ENCODE results near the gene ERBIN. TPM values are rescaled to one million over a fixed set of nuclear protein-coding genes. Genes with fewer than 3 reads are reported as not detected.

The ERBIN gene
- total and polyA plus RNA-seq, 2 of the 4 experiments (the other 2 are of a cell fraction): 25.8 to 70.1 TPM

GRCh38 chr5:66074901-66075300, 148.5 kb downstream of the ERBIN start:
- H3K36me3 ChIP-seq (ENCODE audit: control insufficient read depth, insufficient read depth, low read length): peaks cover 23% of the 10 kb centered on the region
- TF ChIP-seq FOS (IDR thresholded peaks at IDR 0.05; ENCODE audit: low read depth, low read length): no peak
- no peak for TF ChIP-seq MAZ (IDR thresholded peaks at IDR 0.05; ENCODE audit: borderline replicate concordance, low read depth, low read length)
- TF ChIP-seq CHD1 (IDR thresholded peaks at IDR 0.05; ENCODE audit: low read depth, low read length): no peak
- no peak for TF ChIP-seq ELK1 (IDR thresholded peaks at IDR 0.05; ENCODE audit: borderline replicate concordance, low read depth, low read length)
- TF ChIP-seq CEBPB (IDR thresholded peaks at IDR 0.05; ENCODE audit: low read depth, low read length): no peak
- no peak overlapping the region for H3K4me2 ChIP-seq (ENCODE audit: low read depth, low read length)
- ATAC-seq (ENCODE audit: low read depth) (no peak), DNase-seq (no peak)
- in situ Hi-C loops (cut with MboI; ENCODE audit: low sequenced_read_pairs): no loop called here
- no peak overlapping the region for H2BK20ac ChIP-seq (ENCODE audit: low read depth, low read length)
- no peak overlapping the region for H3K4ac ChIP-seq (ENCODE audit: low read depth, low read length)
- H2AFZ ChIP-seq (replicated peaks; ENCODE audit: low read length, poor library complexity): no peak overlapping the region
- no peak overlapping the region for H3K14ac ChIP-seq (replicated peaks; ENCODE audit: low read depth, low read length)
- H3K4me3 ChIP-seq (ENCODE audit: insufficient read depth, low read depth, low read length): no peak overlapping the region
- H3K9me3 ChIP-seq (ENCODE audit: control insufficient read depth, insufficient read depth, low read length): no peaks in the 10 kb centered on the region
- no peak overlapping the region for H2BK15ac ChIP-seq (ENCODE audit: low read depth, low read length)
- POLR2A ChIA-PET (ENCODE audit: unreplicated experiment): no interaction called here
- no peaks in the 10 kb centered on the region for H3K27me3 ChIP-seq (ENCODE audit: control insufficient read depth, insufficient read depth, low read length)
- H4K20me1 ChIP-seq (ENCODE audit: insufficient read depth, low read length): no peaks in the 10 kb centered on the region
- no peak overlapping the region for H3K56ac ChIP-seq (ENCODE audit: extremely low read depth, insufficient read depth, low read length)
- BruUV-seq (replicated peaks): no TSS peak
- CTCF ChIA-PET: interaction anchor here (0.6 kb wide), 1 partner anchor 273 kb away, joined by 4 read pairs; no protein-coding TSS in a partner anchor
- no peak overlapping the region for H3K18ac ChIP-seq (ENCODE audit: low read depth, low read length)
- H2BK5ac ChIP-seq (ENCODE audit: low read depth, low read length, poor library complexity, severe bottlenecking): no peak overlapping the region
- no peak overlapping the region for H4K8ac ChIP-seq (ENCODE audit: low read depth in 2 of 2, low read length in 2 of 2)
- no peak overlapping the region for H3K27ac ChIP-seq (ENCODE audit: insufficient read depth, low read length)
- H2AK5ac ChIP-seq (ENCODE audit: low read depth, low read length): no peak overlapping the region
- no peak overlapping the region for H3K9ac ChIP-seq (ENCODE audit: low read depth, low read length)
- dilution Hi-C loops (cut with HindIII; ENCODE audit: low sequenced_read_pairs, unreplicated experiment): no loop called here
- no peaks in the 10 kb centered on the region for H3K4me1 ChIP-seq (ENCODE audit: control insufficient read depth, insufficient read depth, low read length)
- no peak overlapping the region for H4K91ac ChIP-seq (ENCODE audit: insufficient read depth, low read depth, low read length)
- H2BK120ac ChIP-seq (ENCODE audit: low read depth, low read length): no peak overlapping the region
- no peak overlapping the region for H2AK9ac ChIP-seq (replicated peaks; ENCODE audit: low read depth, low read length, poor library complexity)
- intact Hi-C loops (cut with micrococcal nuclease): no loop called here
- H3K9me1 ChIP-seq (ENCODE audit: insufficient read depth, low read length): peaks cover 4% of the 10 kb centered on the region; the same call in 1 of the 2 replicates
- no peak overlapping the region for H4K5ac ChIP-seq (ENCODE audit: low read depth, low read length)
- peaks cover 4 to 18% of the 10 kb centered on the region in 2 experiments for H3K79me1 ChIP-seq (ENCODE audit: low read depth in 1 of 2, low read length in 2 of 2)
- no peak overlapping the region for H3K23ac ChIP-seq (ENCODE audit: low read depth, low read length)
